ENCODE results near the gene TRAK1.

Gene TRAK1

GRCh38 chr3:42068303-42069088 lies 22.7 kb upstream of the TRAK1 start:
- H3K4me3 ChIP-seq (ENCODE audit: low read length), result no peak overlapping the region
- no peak for TF ChIP-seq CTCF (conservative IDR thresholded peaks at IDR 0.05; ENCODE audit: low read depth, low read length)
- DNase-seq (ENCODE audit: low read depth), result no peak

- DNase-seq (ENCODE audit: low read depth), result no peak
- no peak overlapping the region for H3K4me3 ChIP-seq (ENCODE audit: low read length)
- no peak for TF ChIP-seq CTCF (conservative IDR thresholded peaks at IDR 0.05; ENCODE audit: low read depth, low read length)
Measured at GRCh38 chr3:42070089-42070488, 21.1 kb upstream of the TRAK1 start.

- no peak overlapping the region for H3K4me3 ChIP-seq (ENCODE audit: low read length)
- no peak for DNase-seq (ENCODE audit: low read depth)
- TF ChIP-seq CTCF (conservative IDR thresholded peaks at IDR 0.05; ENCODE audit: low read depth, low read length), result no peak
Measured at GRCh38 chr3:42070524-42070923, 20.6 kb upstream of the TRAK1 start.

- H3K4me3 ChIP-seq (ENCODE audit: low read length), result peak overlapping the region; percentile 30
- DNase-seq (ENCODE audit: low read depth), result no peak
- no peak for TF ChIP-seq CTCF (conservative IDR thresholded peaks at IDR 0.05; ENCODE audit: low read depth, low read length)
Measured at GRCh38 chr3:42071904-42072812, 19.0 kb upstream of the TRAK1 start.

- H3K4me3 ChIP-seq (ENCODE audit: low read length), result peak overlapping the region; percentile 30
- no peak for DNase-seq (ENCODE audit: low read depth)
Measured at GRCh38 chr3:42072831-42073301, 18.3 kb upstream of the TRAK1 start.

GRCh38 chr3:42077785-42078184 lies 13.4 kb upstream of the TRAK1 start:
- no peak for TF ChIP-seq CTCF (conservative IDR thresholded peaks at IDR 0.05; ENCODE audit: low read depth, low read length)
- H3K4me3 ChIP-seq (ENCODE audit: low read length), result no peak overlapping the region
- no peak for DNase-seq (ENCODE audit: low read depth)

More at GRCh38 chr3:42072831-42073301, 18.3 kb upstream of the TRAK1 start:
- TF ChIP-seq CTCF (conservative IDR thresholded peaks at IDR 0.05; ENCODE audit: low read depth, low read length), result no peak

Measured in retinal pigment epithelial cell (primary cell).